HPDE6-E6E7 (cell line): ENCODE results near the gene EMSY.

Experiments
- DNase-seq: peaks from one replicate; pipeline ENCODE4 v3.0.0; 2011; ENCODE audit warnings: missing footprints; ENCODE audit errors: extremely low spot score

The EMSY gene

DNA sequence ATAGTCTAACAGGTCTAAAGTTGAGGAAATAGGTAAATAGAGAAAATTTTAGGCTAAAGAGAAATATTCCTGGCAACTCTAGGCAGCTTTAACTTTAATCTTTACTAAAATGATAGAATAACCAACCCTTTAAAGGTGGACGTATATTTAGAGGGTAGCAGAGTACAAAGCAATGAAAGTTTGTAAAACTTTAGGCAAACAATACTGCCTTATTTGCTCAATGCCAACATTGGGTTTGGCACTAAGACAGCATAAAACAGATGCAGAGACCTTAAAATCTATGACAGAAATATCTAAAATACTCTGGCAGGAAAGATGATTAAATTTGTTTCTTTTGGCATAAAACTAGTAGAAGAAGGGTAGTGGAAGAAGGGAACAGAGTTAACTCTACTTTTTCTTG lies 70.7 kb downstream of the EMSY start:
- DNase-seq = no peak

DNA sequence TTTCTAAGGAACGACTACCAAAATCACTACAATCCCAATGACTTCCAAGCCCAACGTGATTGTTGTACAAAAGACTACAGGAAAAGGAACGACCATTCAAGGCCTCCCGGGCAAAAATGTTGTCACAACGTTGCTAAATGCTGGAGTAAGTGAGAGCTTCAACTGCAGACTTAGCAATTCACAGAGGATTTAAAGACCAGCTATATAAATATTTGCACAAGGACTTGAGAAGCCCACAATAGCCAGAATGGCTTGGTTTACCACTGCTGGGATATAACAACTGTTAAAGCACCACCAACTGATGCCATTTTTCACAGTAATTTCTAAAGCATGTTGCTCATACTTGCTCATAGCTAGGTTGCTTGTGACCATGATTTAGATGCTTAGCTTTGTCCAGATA lies 78.3 kb downstream of the EMSY start:
- DNase-seq = no peak

DNA sequence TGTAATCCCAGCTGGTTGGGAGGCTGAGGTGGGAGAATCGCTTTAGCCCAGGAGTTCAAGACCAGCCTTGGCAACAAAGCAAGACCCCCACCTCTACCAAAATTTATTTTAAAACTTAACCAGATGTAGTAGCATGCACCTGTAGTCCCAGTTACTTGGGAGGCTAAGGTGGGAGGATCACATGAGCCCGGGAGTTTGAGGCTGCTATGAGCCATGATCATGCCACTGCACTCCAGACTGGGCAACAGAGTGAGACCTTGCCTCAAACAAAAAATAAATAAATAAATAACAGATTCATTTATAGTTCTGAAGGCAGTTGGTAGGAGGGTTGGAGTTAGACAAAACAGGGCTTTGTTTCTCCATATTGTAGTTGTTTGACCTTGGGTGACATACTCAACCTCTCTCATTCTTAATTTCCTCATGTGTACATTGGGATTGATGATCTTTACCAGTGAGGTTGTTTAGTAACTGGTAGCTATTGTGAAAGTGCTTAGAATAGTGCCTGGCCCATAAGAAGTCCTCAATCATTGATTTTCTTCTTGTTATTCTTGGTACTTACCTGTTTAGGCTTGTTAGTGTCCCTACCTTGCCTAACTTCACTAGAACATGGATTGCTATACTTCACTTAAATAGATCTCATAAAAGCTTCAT lies 79.1 kb downstream of the EMSY start:
- no peak for DNase-seq

GRCh38 chr11:76524461-76524860 lies 79.6 kb downstream of the EMSY start:
- DNase-seq = no peak

- no peak for DNase-seq
Measured at GRCh38 chr11:76524919-76525318, 80.1 kb downstream of the EMSY start.

GRCh38 chr11:76526878-76527277 lies 82.1 kb downstream of the EMSY start:
- no peak for DNase-seq

GRCh38 chr11:76542436-76542835 lies 97.6 kb downstream of the EMSY start:
- no peak for DNase-seq

GRCh38 chr11:76543006-76543703 lies 98.3 kb downstream of the EMSY start:
- DNase-seq = no peak

GRCh38 chr11:76550781-76551180 lies 106.0 kb downstream of the EMSY start:
- no peak for DNase-seq

- DNase-seq = no peak
Measured at GRCh38 chr11:76551400-76551799, 106.6 kb downstream of the EMSY start.

- no peak for DNase-seq
Measured at GRCh38 chr11:76552987-76553386, 108.2 kb downstream of the EMSY start.

DNA sequence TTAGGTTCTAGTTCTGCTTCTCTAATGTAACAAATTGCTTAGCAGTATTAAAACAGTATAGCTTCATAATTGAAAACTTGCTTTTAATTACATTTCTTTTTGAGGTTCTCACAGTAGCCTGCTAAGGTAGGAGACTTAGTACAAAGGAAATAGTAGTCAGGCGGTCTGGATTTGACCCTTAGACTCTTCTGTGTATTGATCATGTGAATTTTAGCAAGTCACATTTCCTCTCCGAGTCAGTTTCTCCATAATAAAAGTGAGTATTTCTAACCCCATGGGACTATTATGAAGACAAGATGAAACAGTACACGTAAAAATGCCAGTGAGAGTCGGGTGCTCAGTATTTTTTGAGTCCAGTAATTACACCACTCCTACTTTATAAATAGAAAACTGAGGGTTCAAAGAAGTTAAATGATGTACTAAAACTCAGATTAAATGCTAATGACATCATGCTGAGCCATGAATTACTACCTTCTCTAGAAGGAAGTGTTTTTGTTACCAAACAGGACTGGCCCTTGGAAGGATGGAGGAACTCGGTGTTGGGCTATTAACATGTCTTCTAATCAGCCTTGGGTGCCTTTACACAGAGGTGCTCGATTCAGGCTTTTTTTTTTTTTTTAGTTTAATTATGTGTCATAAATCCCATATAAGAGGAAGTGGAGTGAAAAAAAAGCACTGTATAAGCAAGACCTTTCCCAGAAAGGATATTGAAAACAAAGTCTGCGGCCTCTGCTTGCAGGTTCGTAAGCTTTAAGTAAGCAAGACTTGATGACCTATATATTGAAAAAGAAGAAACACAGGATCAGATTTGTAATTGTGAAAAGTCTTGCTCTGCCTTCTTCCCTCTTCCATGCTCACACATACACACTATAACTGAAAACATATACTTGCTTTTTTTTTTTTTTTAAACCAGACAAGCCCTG lies 109.0 kb downstream of the EMSY start:
- DNase-seq = no peak

DNA sequence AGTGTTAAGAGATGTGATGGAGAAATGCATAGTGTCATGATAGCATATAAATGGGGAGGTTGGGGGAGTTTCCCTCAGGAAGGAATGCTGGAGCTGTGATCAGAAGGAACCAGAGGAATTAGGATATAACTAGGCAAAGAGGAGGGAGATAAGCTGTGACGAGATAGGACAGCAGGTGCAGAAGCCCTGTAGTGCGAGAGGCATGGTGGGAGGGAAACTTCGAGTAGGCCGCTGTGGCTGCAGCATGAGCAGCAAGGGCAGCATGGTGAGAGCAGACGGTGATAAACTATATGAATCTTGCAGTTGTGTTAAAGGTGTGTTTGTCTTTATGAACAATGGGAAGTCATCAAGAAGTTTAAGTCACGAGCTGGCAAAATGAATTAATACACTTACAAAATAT lies 109.9 kb downstream of the EMSY start:
- DNase-seq = no peak

- DNase-seq = no peak
Measured at GRCh38 chr11:76557466-76557865, 112.6 kb downstream of the EMSY start.

GRCh38 chr11:76558473-76558872 lies 113.7 kb downstream of the EMSY start:
- no peak for DNase-seq

DNA sequence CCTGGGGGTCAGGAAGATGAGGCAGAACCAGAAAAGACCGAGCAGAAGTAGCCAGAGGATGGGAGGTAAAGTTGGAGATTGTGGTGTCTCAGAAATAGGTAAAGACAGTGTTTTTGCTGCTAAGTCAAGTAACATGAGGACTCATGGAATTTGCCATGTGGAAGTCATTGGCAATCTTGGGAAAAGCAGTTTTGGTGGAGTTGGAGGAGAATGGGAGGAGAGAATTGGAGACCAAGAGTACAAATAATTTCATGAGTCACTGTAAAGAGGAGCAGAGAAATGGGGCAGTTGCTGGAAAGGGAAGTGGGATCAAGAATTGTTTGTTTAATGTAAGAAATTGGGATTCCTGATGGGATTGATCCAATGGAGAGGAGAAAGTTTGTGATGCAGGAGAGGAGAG lies 114.1 kb downstream of the EMSY start:
- DNase-seq = no peak

GRCh38 chr11:76559346-76559745 lies 114.5 kb downstream of the EMSY start:
- no peak for DNase-seq

DNA sequence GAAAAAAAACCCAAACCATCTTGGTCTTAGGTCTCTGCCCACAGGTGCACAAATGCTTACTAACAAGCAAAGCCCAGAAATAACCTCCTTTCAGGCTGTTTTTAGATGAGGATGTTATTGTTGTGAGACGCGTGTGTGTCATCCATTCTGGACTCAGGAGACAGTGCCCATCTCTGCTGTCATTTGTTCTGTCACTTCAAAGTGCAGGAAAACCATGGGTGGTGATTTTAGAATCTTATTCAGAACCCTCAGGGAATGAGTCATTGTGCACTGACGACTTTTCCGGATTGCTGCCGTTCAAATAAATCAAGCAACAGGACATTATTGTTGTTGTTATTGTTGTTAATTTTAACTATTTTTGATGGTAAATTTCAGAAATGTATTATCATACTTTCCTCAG lies 115.4 kb downstream of the EMSY start:
- no peak for DNase-seq

GRCh38 chr11:76561245-76561644 lies 116.4 kb downstream of the EMSY start:
- DNase-seq = no peak

DNA sequence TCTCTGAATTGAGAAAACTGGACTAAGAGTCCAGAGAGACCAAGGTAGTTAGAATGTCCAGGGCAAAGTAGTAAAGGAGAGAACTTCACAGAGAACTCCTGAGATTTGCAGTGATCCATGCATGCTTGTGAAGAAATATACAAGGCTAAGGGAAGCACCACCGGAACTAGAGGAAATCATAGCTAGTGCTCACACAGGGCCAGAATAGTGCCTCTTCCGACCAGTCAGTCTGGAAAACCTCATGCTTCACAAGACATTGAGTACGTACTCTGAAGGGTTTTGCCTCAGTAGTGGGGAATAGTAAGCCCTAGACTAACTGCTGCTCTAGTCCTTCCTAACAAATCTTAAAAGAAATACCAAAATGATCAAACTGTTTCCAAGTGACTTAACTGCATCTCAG lies 117.7 kb downstream of the EMSY start:
- no peak for DNase-seq

GRCh38 chr11:76564364-76564763 lies 119.5 kb downstream of the EMSY start:
- no peak for DNase-seq

- no peak for DNase-seq
Measured at GRCh38 chr11:76566811-76567210, 122.0 kb downstream of the EMSY start.

DNA sequence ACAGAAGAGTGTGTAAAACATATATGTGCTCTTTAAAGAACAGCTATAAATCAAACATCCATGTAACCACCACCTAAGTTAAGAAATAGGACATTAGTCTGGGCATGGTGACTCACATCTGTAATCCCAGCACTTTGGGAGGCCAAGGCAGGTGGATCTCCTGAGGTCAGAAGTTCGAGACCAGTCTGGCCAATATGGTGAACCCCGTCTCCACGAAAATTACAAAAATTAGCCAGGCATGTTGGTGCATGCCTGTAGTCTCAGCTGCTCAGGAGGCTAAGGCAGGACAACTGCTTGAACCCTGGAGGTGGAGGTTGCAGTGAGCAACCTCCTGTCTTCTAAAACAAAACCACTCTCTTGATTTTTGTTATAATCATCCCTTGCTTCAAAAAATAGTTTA lies 122.4 kb downstream of the EMSY start:
- DNase-seq = no peak
